Measurements from ENCODE around the gene POU3F1.

POU3F1 gene

GRCh38 chr1:38015978-38016725 is 30.4 kb downstream of the POU3F1 start:
- DNase-seq = peak; percentile 12
- Mint-ChIP-seq H3K27me3 (no peaks in the 10 kb centered on the region), H3K36me3 (ENCODE audit: low read depth) (peaks cover 90% of the 10 kb centered on the region), H3K9me3 (peaks cover 4% of the 10 kb centered on the region), H3K4me3 (no peak overlapping the region), H3K27ac (peak overlapping the region; percentile 89), H3K4me1 (ENCODE audit: low read depth) (peaks cover 62% of the 10 kb centered on the region)

- Mint-ChIP-seq H3K9me3 (peaks cover 4% of the 10 kb centered on the region), H3K4me1 (ENCODE audit: low read depth) (peaks cover 67% of the 10 kb centered on the region), H3K4me3 (peak overlapping the region; percentile 96), H3K36me3 (ENCODE audit: low read depth) (peaks cover 77% of the 10 kb centered on the region), H3K27ac (peak overlapping the region; percentile 89), H3K27me3 (no peaks in the 10 kb centered on the region)
- no peak for DNase-seq
Observed at GRCh38 chr1:38014724-38015424, 31.7 kb downstream of the POU3F1 start.

- Mint-ChIP-seq H3K27me3 (no peaks in the 10 kb centered on the region), H3K4me3 (peak overlapping the region; percentile 96), H3K27ac (peak overlapping the region; percentile 99), H3K9me3 (peaks cover 4% of the 10 kb centered on the region), H3K36me3 (ENCODE audit: low read depth) (peaks cover 70% of the 10 kb centered on the region), H3K4me1 (ENCODE audit: low read depth) (peaks cover 72% of the 10 kb centered on the region)
- DNase-seq = no peak
Observed at GRCh38 chr1:38014171-38014570, 32.4 kb downstream of the POU3F1 start.

- peaks cover 73% of the 10 kb centered on the region for H3K4me1 Mint-ChIP-seq (ENCODE audit: low read depth)
Observed at GRCh38 chr1:38013227-38013622, 33.4 kb downstream of the POU3F1 start.

GRCh38 chr1:38012363-38013226 is 34.0 kb downstream of the POU3F1 start, which contains the start of gene UTP11:
UTP11 (plus strand) TSS chr1:38012734; CDS start chr1:38012803, 69 bp downstream.
- peak within 1 kb of the TSS; percentile 99 for H3K27ac Mint-ChIP-seq
- H3K4me3 Mint-ChIP-seq = peak within 1 kb of the TSS; percentile 96
- H3K27me3 Mint-ChIP-seq = no peaks in the 10 kb centered on the region
- H3K4me1 Mint-ChIP-seq (ENCODE audit: low read depth) = peaks cover 74% of the 10 kb centered on the region
- H3K36me3 Mint-ChIP-seq (ENCODE audit: low read depth) = peaks cover 55% of the 10 kb centered on the region
- H3K9me3 Mint-ChIP-seq = peaks cover 4% of the 10 kb centered on the region
- peak; percentile 89 for DNase-seq

More at GRCh38 chr1:38013227-38013622, 33.4 kb downstream of the POU3F1 start:
- Mint-ChIP-seq H3K36me3 (ENCODE audit: low read depth) (peaks cover 61% of the 10 kb centered on the region), H3K27me3 (no peaks in the 10 kb centered on the region), H3K9me3 (peaks cover 4% of the 10 kb centered on the region), H3K27ac (peak overlapping the region; percentile 99), H3K4me3 (peak overlapping the region; percentile 96)
- no peak for DNase-seq

- no peaks in the 10 kb centered on the region for H3K27me3 Mint-ChIP-seq
- no peak for DNase-seq
- H3K4me3 Mint-ChIP-seq = peak overlapping the region; percentile 53
- H3K4me1 Mint-ChIP-seq (ENCODE audit: low read depth) = peaks cover 62% of the 10 kb centered on the region
- H3K9me3 Mint-ChIP-seq = peaks cover 4% of the 10 kb centered on the region
- peaks cover 28% of the 10 kb centered on the region for H3K36me3 Mint-ChIP-seq (ENCODE audit: low read depth)
- H3K27ac Mint-ChIP-seq = peak overlapping the region; percentile 98
Observed at GRCh38 chr1:38009841-38010180, 36.8 kb downstream of the POU3F1 start.

- Mint-ChIP-seq H3K27ac (peak overlapping the region; percentile 98), H3K4me3 (peak overlapping the region; percentile 53), H3K9me3 (peaks cover 4% of the 10 kb centered on the region), H3K4me1 (ENCODE audit: low read depth) (peaks cover 60% of the 10 kb centered on the region), H3K27me3 (no peaks in the 10 kb centered on the region), H3K36me3 (ENCODE audit: low read depth) (peaks cover 29% of the 10 kb centered on the region)
- peak; percentile 70 for DNase-seq
Observed at GRCh38 chr1:38009088-38009840, 37.3 kb downstream of the POU3F1 start.

- H3K27me3 Mint-ChIP-seq = no peaks in the 10 kb centered on the region
- H3K36me3 Mint-ChIP-seq (ENCODE audit: low read depth) = peaks cover 23% of the 10 kb centered on the region
- peak overlapping the region; percentile 61 for H3K4me3 Mint-ChIP-seq
- peak; percentile 35 for DNase-seq
- peak overlapping the region; percentile 69 for H3K27ac Mint-ChIP-seq
- H3K9me3 Mint-ChIP-seq = peaks cover under 1% of the 10 kb centered on the region
- H3K4me1 Mint-ChIP-seq (ENCODE audit: low read depth) = peaks cover 58% of the 10 kb centered on the region
Observed at GRCh38 chr1:38006008-38006828, 40.4 kb downstream of the POU3F1 start.

- Mint-ChIP-seq H3K27me3 (no peaks in the 10 kb centered on the region), H3K4me1 (ENCODE audit: low read depth) (peaks cover 62% of the 10 kb centered on the region), H3K4me3 (peak within 1 kb of the TSS; percentile 88), H3K27ac (peak within 1 kb of the TSS; percentile 89), H3K36me3 (ENCODE audit: low read depth) (peaks cover 28% of the 10 kb centered on the region), H3K9me3 (no peaks in the 10 kb centered on the region)
- DNase-seq = peak; percentile 74
Observed at GRCh38 chr1:38005195-38006007, 41.2 kb downstream of the POU3F1 start, which contains the start of gene FHL3. FHL3 (minus strand) TSS chr1:38005514; CDS start chr1:37999412, 6,102 bp downstream.

- peak overlapping the region; percentile 89 for H3K27ac Mint-ChIP-seq
- H3K36me3 Mint-ChIP-seq (ENCODE audit: low read depth) = peaks cover 36% of the 10 kb centered on the region
- no peaks in the 10 kb centered on the region for H3K9me3 Mint-ChIP-seq
- no peaks in the 10 kb centered on the region for H3K27me3 Mint-ChIP-seq
- H3K4me1 Mint-ChIP-seq (ENCODE audit: low read depth) = peaks cover 62% of the 10 kb centered on the region
- H3K4me3 Mint-ChIP-seq = peak overlapping the region; percentile 88
- peak; percentile 65 for DNase-seq
Observed at GRCh38 chr1:38004284-38005108, 42.1 kb downstream of the POU3F1 start.

- DNase-seq = no peak
- H3K4me3 Mint-ChIP-seq = peak overlapping the region; percentile 88
- peaks cover 62% of the 10 kb centered on the region for H3K4me1 Mint-ChIP-seq (ENCODE audit: low read depth)
- no peaks in the 10 kb centered on the region for H3K9me3 Mint-ChIP-seq
- peaks cover 44% of the 10 kb centered on the region for H3K36me3 Mint-ChIP-seq (ENCODE audit: low read depth)
- no peaks in the 10 kb centered on the region for H3K27me3 Mint-ChIP-seq
- peak overlapping the region; percentile 89 for H3K27ac Mint-ChIP-seq
Observed at GRCh38 chr1:38003261-38004250, 43.0 kb downstream of the POU3F1 start.

Measured in activated T-cell treated with anti-CD3 and anti-CD28 coated beads, Interleukin-2, amount 50 U/mL, for 24 hours (primary cell).